ENCODE measurements around the gene SEMA5A.

Gene SEMA5A

GRCh38 chr5:9015937-9016270, 530.0 kb downstream of the SEMA5A start:
- TF ChIP-seq CTCF (IDR thresholded peaks at IDR 0.05; ENCODE audit: low read depth, low read length) = no peak
- in situ Hi-C loops (cut with HindIII; ENCODE audit: low sequenced_read_pairs) = no loop called here
- DNase-seq (ENCODE audit: low read depth, low spot score) = no peak
- no peak overlapping the region for H3K4me3 ChIP-seq (ENCODE audit: low read depth, low read length)

GRCh38 chr5:9015260-9015936, 530.5 kb downstream of the SEMA5A start:
- in situ Hi-C loops (cut with HindIII; ENCODE audit: low sequenced_read_pairs) = no loop called here
- DNase-seq (ENCODE audit: low read depth, low spot score) = peak; percentile 40
- TF ChIP-seq CTCF (IDR thresholded peaks at IDR 0.05; ENCODE audit: low read depth, low read length) = no peak
- H3K4me3 ChIP-seq (ENCODE audit: low read depth, low read length) = no peak overlapping the region

- no peak for DNase-seq (ENCODE audit: low read depth, low spot score)
- H3K4me3 ChIP-seq (ENCODE audit: low read depth, low read length) = no peak overlapping the region
- TF ChIP-seq CTCF (IDR thresholded peaks at IDR 0.05; ENCODE audit: low read depth, low read length) = no peak
- in situ Hi-C loops (cut with HindIII; ENCODE audit: low sequenced_read_pairs) = no loop called here
Observed at GRCh38 chr5:9013147-9013546, 532.7 kb downstream of the SEMA5A start.

GRCh38 chr5:9009931-9010651, 535.8 kb downstream of the SEMA5A start:
- DNase-seq (ENCODE audit: low read depth, low spot score) = no peak
- H3K4me3 ChIP-seq (ENCODE audit: low read depth, low read length) = no peak overlapping the region
- in situ Hi-C loops (cut with HindIII; ENCODE audit: low sequenced_read_pairs) = no loop called here
- no peak for TF ChIP-seq CTCF (IDR thresholded peaks at IDR 0.05; ENCODE audit: low read depth, low read length)

- no peak for TF ChIP-seq CTCF (IDR thresholded peaks at IDR 0.05; ENCODE audit: low read depth, low read length)
- in situ Hi-C loops (cut with HindIII; ENCODE audit: low sequenced_read_pairs) = no loop called here
- DNase-seq (ENCODE audit: low read depth, low spot score) = no peak
- no peak overlapping the region for H3K4me3 ChIP-seq (ENCODE audit: low read depth, low read length)
Observed at GRCh38 chr5:8997542-8998070, 548.3 kb downstream of the SEMA5A start.

GRCh38 chr5:8993031-8993430, 552.8 kb downstream of the SEMA5A start:
- in situ Hi-C loops (cut with HindIII; ENCODE audit: low sequenced_read_pairs) = no loop called here
- TF ChIP-seq CTCF (IDR thresholded peaks at IDR 0.05; ENCODE audit: low read depth, low read length) = peak; percentile 62
- no peak overlapping the region for H3K4me3 ChIP-seq (ENCODE audit: low read depth, low read length)
- DNase-seq (ENCODE audit: low read depth, low spot score) = no peak
